SHP77 treated with DMSO at 0.1 percent for 48 hours (cell line): Measurements from ENCODE around the gene INSM2.

Experiments
- DNase-seq: peaks from one replicate; lab custom pipeline; 2025; lab: John Stamatoyannopoulos, UW

The INSM2 gene

GRCh38 chr14:35533357-35534207 is at the start of gene INSM2:
Gene INSM2, plus strand, starts transcription at chr14:35534164. Its CDS starts 89 bp downstream, at chr14:35534253.
- DNase-seq, result peak; percentile 84

GRCh38 chr14:35492569-35493014 is 41.4 kb upstream of the INSM2 start:
- DNase-seq, result no peak

DNA sequence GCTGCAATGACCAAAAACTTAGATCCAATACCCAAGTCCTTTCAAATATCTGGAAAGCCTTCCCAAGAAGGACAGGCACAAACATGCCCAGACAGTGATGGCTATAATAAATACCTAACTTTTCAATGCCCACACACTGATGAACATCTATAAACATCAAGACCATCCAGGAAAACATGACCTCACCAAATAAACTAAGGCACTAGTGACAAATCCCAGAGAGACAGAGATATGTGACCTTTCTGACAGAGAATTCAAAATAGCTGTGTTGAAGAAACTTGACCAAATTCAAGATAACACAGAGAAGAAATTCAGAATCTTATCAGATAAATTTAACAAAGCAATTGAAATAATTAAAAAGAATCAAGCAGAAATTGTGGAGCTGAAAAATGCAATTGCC is 38.7 kb upstream of the INSM2 start:
- no peak for DNase-seq

DNA sequence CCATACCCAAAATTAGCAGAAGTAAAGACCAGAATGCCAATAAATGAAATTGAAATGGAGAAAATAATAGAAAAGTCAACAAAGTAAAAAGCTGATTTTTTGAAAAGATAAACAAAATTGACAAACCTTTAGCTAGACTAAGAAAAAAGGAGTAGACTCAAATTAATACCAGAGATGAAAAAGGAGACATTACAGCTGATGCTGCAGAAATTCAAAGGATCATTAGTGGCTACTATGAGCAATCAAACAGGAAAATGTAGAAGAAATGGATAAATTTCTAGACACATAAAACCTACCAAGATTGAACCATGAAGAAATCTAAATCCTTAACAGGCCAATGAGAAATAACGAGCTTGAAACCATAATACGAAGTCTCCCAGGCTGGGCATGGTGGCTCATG is 34.8 kb upstream of the INSM2 start:
- no peak for DNase-seq

- DNase-seq, result no peak
Observed at GRCh38 chr14:35503646-35504045, 30.3 kb upstream of the INSM2 start.

DNA sequence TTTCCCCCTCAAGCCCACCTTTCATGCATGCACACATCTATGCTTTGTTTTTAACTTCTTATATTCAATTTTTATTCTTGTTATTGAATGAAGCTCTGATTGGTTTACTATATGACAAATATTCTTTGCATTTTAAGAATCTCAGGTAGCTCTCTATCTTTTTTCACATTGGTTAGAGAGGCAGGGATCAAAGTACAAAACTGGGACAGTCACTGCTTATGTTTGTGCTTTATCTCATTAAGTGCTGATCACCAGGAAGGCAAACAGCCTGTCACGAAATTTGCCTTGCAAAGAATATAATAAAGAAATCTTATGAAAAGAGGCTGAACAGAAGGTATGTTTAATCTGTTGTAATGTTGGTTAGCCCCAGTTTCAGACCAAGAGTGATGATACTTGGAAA is 29.7 kb upstream of the INSM2 start:
- DNase-seq, result no peak

GRCh38 chr14:35506461-35506860 is 27.5 kb upstream of the INSM2 start:
- no peak for DNase-seq

- DNase-seq, result no peak
Observed at GRCh38 chr14:35506927-35507326, 27.0 kb upstream of the INSM2 start.

- DNase-seq, result no peak
Observed at GRCh38 chr14:35509846-35510245, 24.1 kb upstream of the INSM2 start.

DNA sequence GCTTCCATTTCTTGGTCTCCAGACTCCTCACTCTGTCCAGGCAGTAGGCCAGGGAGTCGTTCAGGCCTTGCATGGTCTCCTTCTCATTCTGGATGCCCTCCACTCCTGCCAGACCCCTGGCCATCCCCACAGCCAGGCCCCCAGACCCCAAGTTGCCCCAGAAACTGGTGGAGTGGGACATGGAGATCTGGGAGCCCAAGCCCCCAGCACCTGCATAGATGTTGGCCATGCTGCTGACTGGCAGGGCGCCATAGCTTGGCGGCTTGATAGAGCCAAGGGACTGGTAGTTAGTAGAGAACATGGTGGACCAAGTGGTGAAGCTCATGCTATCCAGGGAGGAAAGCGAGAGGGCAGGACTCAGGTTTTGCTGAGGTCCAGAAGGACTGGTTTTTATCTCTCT is 21.2 kb upstream of the INSM2 start:
- DNase-seq, result no peak

DNA sequence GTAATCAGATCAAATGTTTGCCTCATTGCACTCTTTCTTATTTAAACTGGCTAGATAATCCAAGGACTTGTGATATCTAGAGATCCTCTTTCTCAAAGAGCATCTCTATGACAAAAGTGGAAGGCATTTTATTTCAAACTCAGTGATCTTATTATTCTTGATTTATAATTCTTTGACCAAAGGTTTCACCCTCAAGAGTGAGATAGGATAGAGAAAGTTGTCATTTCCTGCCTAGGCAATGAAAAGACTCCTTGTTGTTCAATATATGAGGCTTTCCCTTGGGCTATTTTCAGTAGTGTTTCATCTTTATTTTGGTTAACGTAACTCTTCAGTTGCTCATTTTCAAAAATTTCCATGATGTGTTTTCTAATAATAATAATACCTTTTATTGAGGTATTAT is 18.0 kb upstream of the INSM2 start:
- no peak for DNase-seq

GRCh38 chr14:35519986-35520385 is 14.0 kb upstream of the INSM2 start:
- no peak for DNase-seq

DNA sequence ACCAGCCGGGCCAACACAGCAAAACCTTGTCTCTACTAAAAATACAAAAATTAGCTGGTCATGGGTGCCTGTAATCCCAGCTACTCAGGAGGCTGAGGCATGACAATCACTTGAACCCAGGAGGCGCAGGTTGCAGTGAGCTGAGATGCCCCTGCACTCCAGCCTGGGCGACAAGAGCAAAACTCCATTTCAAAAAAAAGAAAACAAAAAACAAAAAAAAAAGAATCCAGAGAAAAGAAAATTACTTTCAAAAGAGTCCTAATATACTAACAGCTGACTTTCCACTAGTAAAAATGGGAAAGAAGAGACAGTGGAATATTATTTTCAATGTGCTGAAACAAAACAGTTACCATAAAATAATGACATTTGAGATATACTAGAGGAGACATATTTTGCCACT is 8.3 kb upstream of the INSM2 start:
- no peak for DNase-seq

- DNase-seq, result no peak
Observed at GRCh38 chr14:35526962-35527361, 7.0 kb upstream of the INSM2 start.

DNA sequence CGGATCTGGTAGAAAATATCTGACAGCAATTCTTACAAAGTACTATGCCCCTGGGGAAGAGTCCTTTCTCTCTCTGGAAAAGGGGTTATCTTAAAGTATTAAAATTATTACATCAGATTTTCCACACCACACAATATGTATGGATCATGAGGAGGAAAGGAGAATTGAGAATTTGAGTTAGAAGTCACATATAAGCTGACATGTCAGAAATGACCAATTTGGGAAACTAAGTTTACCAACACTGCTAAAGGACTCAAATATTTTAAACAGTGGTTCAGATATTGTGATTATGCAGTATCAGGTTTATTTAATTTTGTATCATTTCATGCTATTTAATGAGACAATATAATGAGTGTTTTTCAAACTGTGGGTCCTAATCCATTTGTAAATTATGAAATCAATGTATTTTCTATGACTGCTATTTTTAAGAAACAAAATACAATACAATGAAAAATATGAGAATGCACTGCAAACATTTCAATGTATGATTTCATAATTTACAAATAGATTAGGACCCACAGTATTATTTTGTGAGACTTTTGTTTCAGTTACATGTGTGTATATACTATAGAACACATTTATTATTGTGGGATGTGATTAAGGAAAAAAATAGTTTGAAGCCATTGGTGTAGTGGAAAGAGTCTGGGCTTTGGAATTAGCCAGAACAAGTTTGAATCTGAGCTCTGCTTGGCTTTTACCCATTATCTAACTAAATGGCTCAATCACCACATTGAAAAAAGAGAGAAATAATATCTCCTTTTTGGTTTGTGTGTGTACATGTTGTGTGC is 1.8 kb upstream of the INSM2 start:
- DNase-seq, result no peak

GRCh38 chr14:35532783-35533356 is 1.1 kb upstream of the INSM2 start:
- DNase-seq, result peak; percentile 46

DNA sequence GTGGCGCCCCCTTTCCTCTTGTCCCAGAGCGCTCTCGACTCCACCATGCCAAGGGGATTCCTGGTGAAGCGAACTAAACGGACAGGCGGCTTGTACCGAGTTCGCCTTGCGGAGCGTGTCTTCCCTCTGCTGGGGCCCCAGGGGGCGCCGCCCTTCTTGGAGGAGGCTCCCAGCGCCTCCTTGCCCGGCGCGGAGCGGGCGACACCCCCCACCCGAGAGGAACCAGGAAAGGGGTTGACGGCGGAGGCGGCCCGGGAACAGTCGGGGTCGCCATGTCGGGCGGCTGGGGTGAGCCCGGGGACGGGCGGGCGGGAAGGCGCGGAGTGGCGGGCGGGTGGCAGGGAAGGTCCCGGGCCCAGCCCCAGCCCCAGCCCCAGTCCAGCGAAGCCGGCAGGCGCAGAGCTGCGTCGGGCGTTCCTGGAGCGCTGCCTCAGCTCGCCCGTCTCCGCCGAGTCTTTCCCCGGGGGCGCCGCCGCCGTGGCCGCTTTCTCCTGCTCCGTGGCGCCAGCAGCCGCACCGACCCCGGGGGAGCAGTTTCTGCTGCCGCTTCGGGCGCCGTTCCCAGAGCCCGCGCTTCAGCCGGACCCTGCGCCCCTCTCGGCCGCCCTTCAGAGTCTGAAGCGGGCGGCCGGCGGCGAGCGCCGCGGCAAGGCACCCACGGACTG is 376 bp downstream of the INSM2 start:
- no peak for DNase-seq

DNA sequence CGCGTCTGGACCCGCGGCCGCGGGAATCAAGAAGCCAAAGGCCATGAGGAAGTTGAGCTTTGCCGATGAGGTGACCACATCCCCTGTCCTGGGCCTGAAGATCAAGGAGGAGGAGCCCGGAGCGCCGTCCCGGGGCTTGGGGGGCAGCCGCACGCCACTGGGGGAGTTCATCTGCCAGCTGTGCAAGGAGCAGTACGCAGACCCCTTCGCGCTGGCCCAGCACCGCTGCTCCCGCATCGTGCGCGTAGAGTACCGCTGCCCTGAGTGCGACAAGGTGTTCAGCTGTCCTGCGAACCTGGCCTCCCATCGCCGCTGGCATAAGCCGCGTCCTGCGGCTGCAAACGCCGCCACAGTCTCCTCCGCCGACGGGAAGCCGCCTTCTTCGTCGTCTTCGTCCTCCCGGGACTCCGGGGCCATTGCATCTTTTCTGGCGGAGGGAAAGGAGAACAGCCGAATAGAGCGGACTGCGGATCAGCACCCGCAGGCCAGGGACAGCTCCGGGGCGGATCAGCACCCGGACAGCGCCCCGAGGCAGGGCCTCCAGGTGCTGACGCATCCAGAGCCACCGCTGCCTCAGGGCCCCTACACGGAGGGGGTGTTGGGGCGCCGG is 1.0 kb downstream of the INSM2 start:
- no peak for DNase-seq

GRCh38 chr14:35535483-35536112 is 1.6 kb downstream of the INSM2 start:
- no peak for DNase-seq

DNA sequence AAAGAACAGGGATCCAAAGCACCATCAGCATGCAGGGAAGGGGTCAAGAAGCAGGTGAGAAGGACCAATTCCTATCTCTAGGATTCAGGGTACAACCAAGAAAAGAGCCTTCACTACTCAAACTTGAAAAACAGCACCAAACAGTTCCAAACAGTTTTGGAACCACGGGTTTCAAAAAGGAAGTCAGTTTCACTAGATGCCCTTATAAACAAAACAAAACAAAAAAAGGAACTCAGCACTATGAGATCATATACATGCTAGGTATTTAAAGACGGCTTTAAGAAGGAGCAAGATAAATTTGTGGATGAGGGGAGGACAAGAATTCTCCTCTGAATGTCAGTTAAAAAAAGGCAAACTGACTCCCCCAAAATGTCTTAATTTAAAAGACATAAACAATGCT is 6.0 kb downstream of the INSM2 start:
- DNase-seq, result no peak

DNA sequence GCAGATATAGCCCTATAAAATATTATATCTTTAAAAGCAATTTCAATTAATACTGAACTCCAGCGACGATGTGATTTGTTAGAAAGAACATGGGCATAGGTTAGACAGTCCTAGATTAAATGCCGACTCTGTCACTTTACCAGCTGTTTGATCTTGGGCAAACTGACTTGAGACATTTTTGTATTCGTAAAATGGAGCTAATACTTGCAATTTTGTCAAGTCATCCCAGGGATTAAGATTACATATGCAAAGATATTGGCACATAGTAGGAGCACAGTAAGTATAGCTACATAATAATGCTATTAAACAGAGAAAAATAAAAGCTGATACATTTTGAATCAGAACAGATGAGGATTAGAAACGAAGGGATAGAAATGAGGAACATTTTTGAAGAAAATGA is 9.0 kb downstream of the INSM2 start:
- DNase-seq, result no peak
